ENCODE results near the gene JAML. TPM values are rescaled to one million over a fixed set of nuclear protein-coding genes. Genes with fewer than 3 reads are reported as not detected.

Gene JAML
- total and polyA plus RNA-seq, 2 experiments from 2014 or later = 0.56 to 1.0 TPM

GRCh38 chr11:118263695-118264568 is 39.1 kb upstream of the JAML start, which contains the start of gene MPZL2:
MPZL2 (minus strand) TSS chr11:118264297; CDS start chr11:118264153, 144 bp downstream.
- no peaks in the 10 kb centered on the region for H3K36me3 ChIP-seq (ENCODE audit: insufficient read depth)
- H3K4me1 Mint-ChIP-seq = peaks cover 31% of the 10 kb centered on the region
- no peaks in the 10 kb centered on the region for H3K79me2 ChIP-seq (replicated peaks; ENCODE audit: insufficient read depth)
- TF ChIP-seq CTCF (conservative IDR thresholded peaks at IDR 0.05; ENCODE audit: low read depth in 2 of 2) (no peak), ZNF331 (CRISPR knock-in tag; IDR thresholded peaks at IDR 0.05; ENCODE audit: low read depth) (no peak), STAT1 (IDR thresholded peaks at IDR 0.05; ENCODE audit: unreplicated experiment) (no peak), POLR2AphosphoS5 (IDR thresholded peaks at IDR 0.05; ENCODE audit: low read depth) (0 out of 2 replicates have a peak, but pooled peaks have one; percentile 11), EZH2 (IDR thresholded peaks at IDR 0.05; ENCODE audit: low read depth, unreplicated experiment) (no peak), ZNF114 (CRISPR knock-in tag; IDR thresholded peaks at IDR 0.05) (no peak)
- TF ChIP-seq, protein P1, sequence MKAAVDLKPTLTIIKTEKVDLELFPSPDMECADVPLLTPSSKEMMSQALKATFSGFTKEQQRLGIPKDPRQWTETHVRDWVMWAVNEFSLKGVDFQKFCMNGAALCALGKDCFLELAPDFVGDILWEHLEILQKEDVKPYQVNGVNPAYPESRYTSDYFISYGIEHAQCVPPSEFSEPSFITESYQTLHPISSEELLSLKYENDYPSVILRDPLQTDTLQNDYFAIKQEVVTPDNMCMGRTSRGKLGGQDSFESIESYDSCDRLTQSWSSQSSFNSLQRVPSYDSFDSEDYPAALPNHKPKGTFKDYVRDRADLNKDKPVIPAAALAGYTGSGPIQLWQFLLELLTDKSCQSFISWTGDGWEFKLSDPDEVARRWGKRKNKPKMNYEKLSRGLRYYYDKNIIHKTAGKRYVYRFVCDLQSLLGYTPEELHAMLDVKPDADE (IDR thresholded peaks at IDR 0.05) = no peak
- TF ChIP-seq, protein P2, sequence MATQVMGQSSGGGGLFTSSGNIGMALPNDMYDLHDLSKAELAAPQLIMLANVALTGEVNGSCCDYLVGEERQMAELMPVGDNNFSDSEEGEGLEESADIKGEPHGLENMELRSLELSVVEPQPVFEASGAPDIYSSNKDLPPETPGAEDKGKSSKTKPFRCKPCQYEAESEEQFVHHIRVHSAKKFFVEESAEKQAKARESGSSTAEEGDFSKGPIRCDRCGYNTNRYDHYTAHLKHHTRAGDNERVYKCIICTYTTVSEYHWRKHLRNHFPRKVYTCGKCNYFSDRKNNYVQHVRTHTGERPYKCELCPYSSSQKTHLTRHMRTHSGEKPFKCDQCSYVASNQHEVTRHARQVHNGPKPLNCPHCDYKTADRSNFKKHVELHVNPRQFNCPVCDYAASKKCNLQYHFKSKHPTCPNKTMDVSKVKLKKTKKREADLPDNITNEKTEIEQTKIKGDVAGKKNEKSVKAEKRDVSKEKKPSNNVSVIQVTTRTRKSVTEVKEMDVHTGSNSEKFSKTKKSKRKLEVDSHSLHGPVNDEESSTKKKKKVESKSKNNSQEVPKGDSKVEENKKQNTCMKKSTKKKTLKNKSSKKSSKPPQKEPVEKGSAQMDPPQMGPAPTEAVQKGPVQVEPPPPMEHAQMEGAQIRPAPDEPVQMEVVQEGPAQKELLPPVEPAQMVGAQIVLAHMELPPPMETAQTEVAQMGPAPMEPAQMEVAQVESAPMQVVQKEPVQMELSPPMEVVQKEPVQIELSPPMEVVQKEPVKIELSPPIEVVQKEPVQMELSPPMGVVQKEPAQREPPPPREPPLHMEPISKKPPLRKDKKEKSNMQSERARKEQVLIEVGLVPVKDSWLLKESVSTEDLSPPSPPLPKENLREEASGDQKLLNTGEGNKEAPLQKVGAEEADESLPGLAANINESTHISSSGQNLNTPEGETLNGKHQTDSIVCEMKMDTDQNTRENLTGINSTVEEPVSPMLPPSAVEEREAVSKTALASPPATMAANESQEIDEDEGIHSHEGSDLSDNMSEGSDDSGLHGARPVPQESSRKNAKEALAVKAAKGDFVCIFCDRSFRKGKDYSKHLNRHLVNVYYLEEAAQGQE (IDR thresholded peaks at IDR 0.05; ENCODE audit: unreplicated experiment) = no peak
- H3K4me3 ChIP-seq = peak within 1 kb of the TSS; percentile 46
- peak within 1 kb of the TSS; percentile 21; the same call in 1 of the 2 replicates for H3K27ac Mint-ChIP-seq
- H3K4me2 ChIP-seq = peak within 1 kb of the TSS; percentile 73
- H3K27ac ChIP-seq (ENCODE audit: low read depth) = no peak within 1 kb of the TSS
- H4K20me1 ChIP-seq (replicated peaks; ENCODE audit: insufficient read depth) = no peaks in the 10 kb centered on the region
- H3K27me3 Mint-ChIP-seq (ENCODE audit: insufficient read depth, low read depth, poor library complexity) = peaks cover 30% of the 10 kb centered on the region
- peak; percentile 76 for DNase-seq (ENCODE audit: low spot score)
- no peaks in the 10 kb centered on the region for H3F3A ChIP-seq (replicated peaks; ENCODE audit: low read depth)
- H3K36me3 Mint-ChIP-seq (ENCODE audit: low read depth) = peaks cover 5% of the 10 kb centered on the region
- H3K9me2 ChIP-seq (ENCODE audit: insufficient read depth) = no peaks in the 10 kb centered on the region
- ATAC-seq = peak; percentile 85
- H3K27me3 ChIP-seq (ENCODE audit: insufficient read depth) = peaks cover 48% of the 10 kb centered on the region
- H3K4me3 Mint-ChIP-seq = peak within 1 kb of the TSS; percentile 76
- H2AFZ ChIP-seq = peak within 1 kb of the TSS; percentile 94
- no peaks in the 10 kb centered on the region for H3K9me3 Mint-ChIP-seq
- peaks cover 25% of the 10 kb centered on the region for H3K4me1 ChIP-seq (ENCODE audit: insufficient read depth)
